Stimulated activated naive CD8-positive, alpha-beta T cell treated with anti-CD3 and anti-CD28 coated beads, Interleukin-15, Interleukin-2, amounts not matched to agents 100 ng/mL and 50 ng/mL, for 24 hours (primary cell): ENCODE data around the gene FBXL7.

Experiments used
- H3K27ac Mint-ChIP-seq: one replicate; pipeline ENCODE4 v1.8.0; 2021; ENCODE audit warnings: mild to moderate bottlenecking, mixed read lengths
- H3K27me3 Mint-ChIP-seq: one replicate; pipeline ENCODE4 v1.8.0; 2021; ENCODE audit warnings: mixed read lengths
- H3K36me3 Mint-ChIP-seq: one replicate; pipeline ENCODE4 v1.8.0; 2021; ENCODE audit warnings: low read depth, mixed read lengths
- H3K4me1 Mint-ChIP-seq: one replicate; pipeline ENCODE4 v1.8.0; 2021; ENCODE audit warnings: low read depth, mixed read lengths
- H3K4me3 Mint-ChIP-seq: one replicate; pipeline ENCODE4 v1.8.0; 2021; ENCODE audit warnings: mild to moderate bottlenecking, mixed read lengths
- H3K9me3 Mint-ChIP-seq: one replicate; pipeline ENCODE4 v1.8.0; 2021; ENCODE audit warnings: mixed read lengths

FBXL7 gene

DNA sequence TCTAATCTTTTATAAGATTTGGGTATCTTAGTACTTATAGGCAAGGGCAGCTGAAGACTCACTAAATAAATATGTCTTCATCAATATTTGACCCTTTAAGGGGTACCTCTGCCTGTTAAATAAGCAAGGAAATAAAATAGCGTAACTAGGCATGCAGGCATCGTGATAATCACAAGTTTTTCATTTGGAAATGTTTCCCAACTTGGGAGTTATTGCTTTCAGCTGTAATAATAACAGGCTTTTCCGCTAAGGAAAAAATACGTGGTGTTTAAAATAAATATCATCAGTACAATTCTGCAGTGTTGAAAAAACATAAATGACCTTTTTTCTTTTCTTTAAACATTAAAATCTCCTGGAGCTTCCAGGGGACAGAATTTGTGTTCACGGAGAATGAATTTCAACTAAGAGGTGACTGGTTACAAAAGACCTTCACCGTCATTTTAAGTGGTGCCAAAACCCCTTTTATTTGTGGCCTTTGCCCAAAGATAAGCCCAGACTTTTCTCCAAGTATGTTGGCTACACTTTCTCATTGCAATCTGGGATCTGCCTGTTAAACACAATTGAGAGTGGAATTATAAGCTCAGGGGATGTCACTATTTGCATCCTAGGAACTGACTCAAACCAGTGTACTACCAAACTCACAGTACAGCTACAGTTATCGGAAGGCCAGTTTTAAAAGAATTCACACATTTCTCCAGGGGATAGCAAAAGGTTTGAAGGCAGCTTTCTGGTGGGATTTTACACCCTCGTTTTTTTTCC lies 218.6 kb downstream of the FBXL7 start:
- Mint-ChIP-seq H3K27ac (no peak overlapping the region), H3K4me1 (no peaks in the 10 kb centered on the region), H3K36me3 (no peaks in the 10 kb centered on the region), H3K4me3 (no peak overlapping the region), H3K27me3 (no peaks in the 10 kb centered on the region), H3K9me3 (peaks cover 3% of the 10 kb centered on the region)

DNA sequence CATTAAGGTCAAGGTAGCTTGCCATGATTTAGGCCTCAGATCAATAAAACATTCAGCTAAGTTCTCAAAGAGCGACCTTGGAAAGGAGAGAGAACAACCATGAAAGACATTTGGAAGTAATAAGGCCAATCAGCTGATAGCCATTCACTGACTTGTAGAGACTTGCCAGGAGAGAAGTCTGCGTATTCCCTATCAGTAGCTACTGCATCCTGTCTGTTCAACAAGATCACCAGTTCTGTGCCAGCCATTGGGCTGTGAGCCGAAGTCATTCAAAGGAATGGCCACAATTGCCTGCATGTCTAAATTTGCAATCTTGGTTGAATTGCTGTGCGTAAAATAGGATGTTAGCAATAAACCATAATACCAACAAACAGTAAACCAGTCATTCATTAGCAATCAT lies 219.8 kb downstream of the FBXL7 start:
- Mint-ChIP-seq H3K4me1 (no peaks in the 10 kb centered on the region), H3K4me3 (no peak overlapping the region), H3K9me3 (peaks cover 3% of the 10 kb centered on the region), H3K27me3 (no peaks in the 10 kb centered on the region), H3K27ac (no peak overlapping the region), H3K36me3 (no peaks in the 10 kb centered on the region)

DNA sequence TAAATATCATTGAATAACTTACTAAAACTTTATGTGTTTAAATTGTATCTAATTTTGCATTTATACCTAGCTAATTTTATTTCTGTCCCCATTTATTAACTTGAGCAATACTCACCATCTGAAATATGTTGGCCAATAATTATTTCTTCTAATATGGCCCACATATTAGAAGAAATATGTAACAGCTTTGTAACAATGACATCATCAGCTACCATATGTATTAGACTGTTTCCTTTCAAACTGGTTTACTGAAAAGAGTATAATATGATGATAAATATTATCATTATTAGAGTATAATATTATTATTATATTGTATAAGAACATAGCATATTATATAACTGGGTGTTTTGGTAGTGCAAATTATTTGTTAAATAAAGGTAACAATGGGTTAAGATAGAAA lies 220.5 kb downstream of the FBXL7 start:
- Mint-ChIP-seq H3K4me1 (no peaks in the 10 kb centered on the region), H3K27me3 (no peaks in the 10 kb centered on the region), H3K36me3 (no peaks in the 10 kb centered on the region), H3K4me3 (no peak overlapping the region), H3K9me3 (peaks cover 11% of the 10 kb centered on the region), H3K27ac (no peak overlapping the region)

DNA sequence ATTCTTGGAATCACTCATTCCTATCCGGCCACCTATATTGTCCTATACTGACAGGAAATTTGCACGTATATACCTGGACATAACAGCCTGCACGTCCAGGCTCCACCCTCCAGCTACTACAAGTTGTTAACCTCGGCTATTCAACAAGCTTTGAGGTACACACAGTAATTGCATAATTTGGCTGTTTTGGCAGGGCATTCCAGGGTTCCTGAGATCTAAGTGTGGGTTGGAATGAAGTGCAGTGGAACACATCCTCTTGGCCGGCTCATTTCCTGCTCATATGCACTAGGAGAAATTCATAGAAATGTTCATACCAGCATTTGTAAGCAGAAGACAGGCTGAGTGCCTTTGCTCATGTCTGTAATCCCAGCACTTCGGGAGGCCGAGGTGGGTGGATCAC lies 222.3 kb downstream of the FBXL7 start:
- H3K36me3 Mint-ChIP-seq, result no peaks in the 10 kb centered on the region
- no peak overlapping the region for H3K27ac Mint-ChIP-seq
- H3K4me3 Mint-ChIP-seq, result no peak overlapping the region
- H3K27me3 Mint-ChIP-seq, result no peaks in the 10 kb centered on the region
- no peaks in the 10 kb centered on the region for H3K4me1 Mint-ChIP-seq
- H3K9me3 Mint-ChIP-seq, result peaks cover 12% of the 10 kb centered on the region

DNA sequence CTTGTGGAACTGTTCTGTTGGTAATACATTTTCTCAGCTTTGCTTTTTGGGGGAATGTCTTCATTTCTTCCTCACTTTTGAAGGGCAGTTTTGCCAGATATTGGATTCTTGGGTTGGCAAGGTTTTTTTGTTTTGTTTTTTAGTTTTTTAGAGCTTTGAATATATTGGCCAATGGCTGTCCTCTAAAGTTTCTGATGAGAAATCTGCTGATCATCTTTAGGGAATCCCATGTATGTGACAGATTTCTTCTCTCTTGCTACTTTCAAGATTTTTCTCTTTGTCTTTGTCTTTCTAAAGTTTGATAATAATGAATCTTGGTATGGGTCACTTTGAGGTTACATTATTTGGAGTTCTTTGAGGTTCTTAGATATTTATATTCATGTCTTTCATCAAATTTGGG lies 227.4 kb downstream of the FBXL7 start:
- H3K9me3 Mint-ChIP-seq, result peaks cover 27% of the 10 kb centered on the region
- no peaks in the 10 kb centered on the region for H3K4me1 Mint-ChIP-seq
- H3K4me3 Mint-ChIP-seq, result no peak overlapping the region
- H3K27ac Mint-ChIP-seq, result no peak overlapping the region
- no peaks in the 10 kb centered on the region for H3K36me3 Mint-ChIP-seq
- H3K27me3 Mint-ChIP-seq, result no peaks in the 10 kb centered on the region

DNA sequence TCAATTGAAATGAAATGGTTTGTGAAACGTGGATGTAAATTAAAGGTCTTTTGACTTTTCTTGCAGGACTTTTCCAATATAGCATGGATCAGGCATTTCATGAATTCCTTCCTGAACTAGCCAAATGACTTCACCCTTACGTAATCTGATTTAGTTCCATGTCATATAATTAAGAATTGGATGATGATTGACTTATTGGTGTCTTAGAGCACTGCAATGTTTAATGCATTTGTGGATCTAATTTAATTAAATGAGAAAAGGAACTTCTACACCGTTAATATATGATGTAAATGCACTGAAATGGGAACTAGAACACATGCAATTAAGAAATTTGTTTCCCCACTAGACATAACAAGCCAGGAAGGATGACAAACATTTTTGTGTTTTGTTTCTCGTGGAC lies 228.8 kb downstream of the FBXL7 start:
- Mint-ChIP-seq H3K9me3 (peaks cover 27% of the 10 kb centered on the region), H3K4me1 (no peaks in the 10 kb centered on the region), H3K36me3 (no peaks in the 10 kb centered on the region), H3K27ac (no peak overlapping the region), H3K27me3 (no peaks in the 10 kb centered on the region), H3K4me3 (no peak overlapping the region)

DNA sequence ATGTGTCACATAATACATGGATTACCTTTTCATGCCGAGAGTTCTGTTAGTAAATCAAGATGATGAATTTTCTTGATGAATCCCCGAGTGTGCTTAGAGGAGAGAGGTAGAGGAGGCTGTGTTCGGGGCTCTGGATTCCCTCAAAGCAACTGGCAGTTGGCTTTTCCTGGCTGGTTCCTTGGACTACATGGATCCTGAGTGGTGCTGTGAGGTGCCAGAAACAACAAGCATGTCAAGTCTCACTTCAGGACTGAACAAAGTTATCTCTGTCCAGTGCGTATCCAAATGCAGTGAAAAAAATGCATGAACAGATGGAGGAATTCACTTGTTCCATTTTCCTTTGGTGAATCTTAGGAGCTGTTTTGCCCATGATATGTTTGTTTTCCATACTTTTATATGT lies 231.7 kb downstream of the FBXL7 start:
- no peaks in the 10 kb centered on the region for H3K27me3 Mint-ChIP-seq
- H3K4me1 Mint-ChIP-seq, result no peaks in the 10 kb centered on the region
- H3K9me3 Mint-ChIP-seq, result peaks cover 28% of the 10 kb centered on the region
- no peaks in the 10 kb centered on the region for H3K36me3 Mint-ChIP-seq
- H3K27ac Mint-ChIP-seq, result no peak overlapping the region
- no peak overlapping the region for H3K4me3 Mint-ChIP-seq

DNA sequence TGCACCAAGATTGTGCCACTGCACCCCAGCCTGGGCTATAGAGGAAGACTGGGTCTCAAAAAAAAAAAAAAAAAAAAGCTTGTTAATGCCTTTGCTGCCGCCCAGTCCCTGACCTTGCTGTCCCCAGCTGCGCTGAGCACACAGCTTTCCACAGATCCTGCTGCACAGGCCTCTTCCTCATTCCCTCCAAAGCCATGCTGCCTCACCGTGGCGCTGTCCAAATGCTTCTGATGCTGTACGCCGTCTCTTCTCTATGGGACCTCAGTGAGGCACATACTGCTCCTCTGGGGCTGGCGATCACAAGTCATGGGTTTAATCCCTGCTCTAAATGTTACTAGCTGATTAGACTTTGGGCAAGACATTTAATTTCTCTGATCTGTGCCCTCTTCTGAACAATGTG lies 234.1 kb downstream of the FBXL7 start:
- Mint-ChIP-seq H3K9me3 (peaks cover 24% of the 10 kb centered on the region), H3K27me3 (no peaks in the 10 kb centered on the region), H3K36me3 (no peaks in the 10 kb centered on the region), H3K27ac (no peak overlapping the region), H3K4me3 (no peak overlapping the region), H3K4me1 (no peaks in the 10 kb centered on the region)

DNA sequence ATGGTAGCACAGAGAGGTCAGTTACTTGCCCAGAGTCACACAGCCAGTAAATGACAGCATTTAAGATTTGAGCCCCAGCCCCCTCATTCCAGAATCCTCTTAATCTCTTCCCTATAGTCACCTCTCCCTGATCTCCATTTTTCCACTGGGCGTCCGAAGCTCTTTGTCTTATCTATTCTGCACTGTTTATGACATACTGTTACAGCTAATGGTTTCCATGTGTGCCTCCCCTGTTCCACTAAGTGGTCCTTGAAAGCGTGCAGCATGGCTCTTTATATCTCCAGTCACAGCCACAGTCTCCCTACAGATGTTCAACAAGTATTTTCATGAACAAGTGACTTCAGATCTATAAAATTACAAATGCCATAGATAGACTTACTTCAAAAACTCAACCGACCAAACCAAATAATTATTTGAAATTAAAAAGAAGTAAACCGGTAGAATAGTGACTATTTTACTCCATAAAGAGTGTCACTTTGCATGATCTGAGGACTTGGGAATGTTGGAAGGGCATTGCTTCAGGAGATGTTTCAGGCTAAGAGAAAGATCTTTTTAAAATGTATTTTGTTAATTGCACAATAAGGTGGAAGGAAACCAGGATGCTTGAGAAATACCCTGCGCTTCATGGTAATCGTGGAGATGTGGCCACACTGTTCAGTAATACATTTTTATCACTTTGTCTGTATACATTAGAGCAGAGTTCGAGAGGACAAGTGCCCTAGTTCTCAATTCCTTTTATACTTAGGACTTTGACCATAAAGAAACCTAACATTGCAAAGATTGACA lies 237.2 kb downstream of the FBXL7 start:
- H3K36me3 Mint-ChIP-seq, result no peaks in the 10 kb centered on the region
- H3K4me1 Mint-ChIP-seq, result no peaks in the 10 kb centered on the region
- H3K27ac Mint-ChIP-seq, result no peak overlapping the region
- no peak overlapping the region for H3K4me3 Mint-ChIP-seq
- no peaks in the 10 kb centered on the region for H3K27me3 Mint-ChIP-seq
- H3K9me3 Mint-ChIP-seq, result peaks cover 13% of the 10 kb centered on the region

DNA sequence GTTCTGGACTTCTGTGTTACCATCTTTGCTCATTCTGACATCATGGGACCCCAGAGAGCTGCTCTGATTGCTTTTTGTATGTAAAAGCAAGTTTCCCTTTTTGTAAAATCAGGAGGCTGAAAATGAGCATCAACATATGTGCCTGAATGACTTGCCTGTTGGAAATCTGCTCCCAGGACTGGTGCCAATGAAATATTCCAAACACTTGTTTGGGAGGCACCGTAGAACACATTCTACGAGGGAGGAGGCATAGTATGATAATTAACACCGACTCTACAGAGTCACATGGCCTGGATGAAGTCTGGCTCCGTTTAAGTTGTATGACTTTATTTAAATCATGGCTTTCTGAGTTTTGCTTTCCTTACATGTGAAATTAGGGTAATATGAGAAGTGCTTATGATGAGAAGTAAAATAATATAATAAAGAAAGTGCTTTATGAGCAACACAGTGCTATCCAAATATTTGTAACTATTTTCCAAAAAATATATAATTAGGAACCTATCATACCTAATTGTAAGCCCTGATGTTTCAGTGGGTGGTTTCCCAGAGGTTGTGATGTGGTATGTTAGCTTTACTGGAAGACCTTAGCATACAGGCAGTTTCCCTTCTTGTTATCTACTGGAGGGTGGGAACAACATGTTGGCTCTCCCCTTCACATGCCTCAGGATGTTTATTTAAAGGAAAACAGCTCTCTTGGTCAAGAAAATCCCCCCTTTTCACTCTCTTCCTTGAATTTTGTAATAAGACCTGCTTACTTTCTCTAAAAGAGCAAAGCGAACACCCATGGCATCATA lies 238.1 kb downstream of the FBXL7 start:
- Mint-ChIP-seq H3K9me3 (peaks cover 18% of the 10 kb centered on the region), H3K36me3 (no peaks in the 10 kb centered on the region), H3K27ac (no peak overlapping the region), H3K4me1 (no peaks in the 10 kb centered on the region), H3K4me3 (no peak overlapping the region), H3K27me3 (no peaks in the 10 kb centered on the region)

DNA sequence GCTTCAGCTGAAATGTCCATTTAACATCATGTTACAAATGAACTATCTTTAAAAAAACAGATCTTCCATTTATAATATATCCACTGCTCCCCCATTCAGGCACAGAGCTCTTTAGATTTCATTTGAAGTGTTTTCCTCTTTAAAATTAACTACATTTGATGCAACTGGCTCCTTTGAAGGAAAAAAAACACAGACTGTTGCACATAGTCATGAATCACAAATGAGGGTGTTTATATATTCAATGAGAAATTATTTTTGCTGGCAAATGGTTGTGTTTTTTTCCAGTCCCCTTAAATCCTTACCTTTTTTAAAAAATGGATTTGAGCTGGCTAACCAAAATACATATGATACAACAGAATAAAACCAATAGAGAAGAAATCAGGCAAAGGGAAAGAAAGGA lies 240.4 kb downstream of the FBXL7 start:
- H3K36me3 Mint-ChIP-seq, result no peaks in the 10 kb centered on the region
- H3K4me3 Mint-ChIP-seq, result no peak overlapping the region

DNA sequence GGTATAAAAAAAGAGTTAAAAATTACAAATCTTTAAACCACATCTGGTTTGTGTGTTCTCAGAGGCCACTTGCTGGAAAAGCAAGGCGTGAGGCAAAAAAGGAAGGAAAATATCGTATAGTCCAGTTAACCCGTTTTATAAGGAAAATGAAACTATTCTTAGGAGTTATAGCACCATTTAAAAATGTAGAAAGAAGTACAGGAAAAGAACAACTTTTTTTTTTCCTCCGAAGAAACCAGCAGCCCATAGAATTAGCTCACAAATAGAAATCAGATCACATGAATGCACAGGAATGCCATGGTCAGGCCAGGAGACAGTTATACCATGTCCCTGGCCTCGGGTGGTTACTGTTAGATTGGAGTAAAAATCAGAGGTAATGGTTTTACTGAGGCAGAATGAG lies 241.6 kb downstream of the FBXL7 start:
- H3K9me3 Mint-ChIP-seq, result peaks cover 15% of the 10 kb centered on the region
- H3K27ac Mint-ChIP-seq, result no peak overlapping the region
- H3K4me1 Mint-ChIP-seq, result no peaks in the 10 kb centered on the region
- H3K4me3 Mint-ChIP-seq, result no peak overlapping the region
- no peaks in the 10 kb centered on the region for H3K27me3 Mint-ChIP-seq
- H3K36me3 Mint-ChIP-seq, result no peaks in the 10 kb centered on the region

More for the DNA sequence above, 240.4 kb downstream of the FBXL7 start:
- peaks cover 18% of the 10 kb centered on the region for H3K9me3 Mint-ChIP-seq
- H3K4me1 Mint-ChIP-seq, result no peaks in the 10 kb centered on the region
- no peak overlapping the region for H3K27ac Mint-ChIP-seq
- no peaks in the 10 kb centered on the region for H3K27me3 Mint-ChIP-seq

DNA sequence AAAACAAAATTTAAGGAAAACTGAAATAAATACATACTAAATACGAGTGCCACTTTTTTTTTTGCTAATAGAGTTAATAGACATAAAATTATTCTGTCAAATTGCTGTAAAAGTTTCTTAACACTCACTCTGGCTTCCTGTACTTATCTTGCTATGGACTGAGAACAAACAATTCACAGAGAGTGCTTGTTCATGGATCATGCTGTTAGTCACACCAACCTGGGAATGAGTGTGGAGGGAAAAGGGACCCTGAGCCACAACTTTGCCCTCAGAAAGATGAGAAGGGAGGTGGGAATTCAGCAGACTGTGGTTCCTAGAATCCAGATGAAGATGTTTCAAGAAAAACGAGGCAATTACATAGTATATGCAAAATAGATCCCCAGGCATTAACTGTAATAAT lies 246.9 kb downstream of the FBXL7 start:
- Mint-ChIP-seq H3K27me3 (no peaks in the 10 kb centered on the region), H3K4me3 (no peak overlapping the region), H3K4me1 (no peaks in the 10 kb centered on the region), H3K9me3 (peaks cover 22% of the 10 kb centered on the region), H3K36me3 (no peaks in the 10 kb centered on the region), H3K27ac (no peak overlapping the region)

DNA sequence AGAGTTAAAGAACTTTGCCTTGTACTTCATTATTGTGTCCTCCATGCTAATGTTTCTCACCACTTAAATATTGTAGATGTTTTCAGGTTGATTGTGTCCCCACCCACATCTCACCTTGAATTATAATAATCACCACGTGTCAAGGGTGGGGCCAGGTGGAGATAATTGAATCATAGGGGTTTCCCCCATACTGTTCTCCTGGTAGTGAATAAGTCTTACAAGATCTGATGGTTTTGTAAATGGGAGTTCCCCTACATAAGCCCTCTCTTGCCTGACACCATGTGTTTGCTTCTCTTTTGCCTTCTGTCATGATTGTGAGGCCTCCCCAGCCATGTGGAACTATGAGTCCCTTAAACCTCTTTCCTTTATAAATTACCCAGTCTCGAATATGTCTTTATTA lies 248.3 kb downstream of the FBXL7 start:
- Mint-ChIP-seq H3K27me3 (no peaks in the 10 kb centered on the region), H3K4me1 (no peaks in the 10 kb centered on the region), H3K4me3 (no peak overlapping the region), H3K36me3 (no peaks in the 10 kb centered on the region), H3K9me3 (peaks cover 21% of the 10 kb centered on the region), H3K27ac (no peak overlapping the region)

DNA sequence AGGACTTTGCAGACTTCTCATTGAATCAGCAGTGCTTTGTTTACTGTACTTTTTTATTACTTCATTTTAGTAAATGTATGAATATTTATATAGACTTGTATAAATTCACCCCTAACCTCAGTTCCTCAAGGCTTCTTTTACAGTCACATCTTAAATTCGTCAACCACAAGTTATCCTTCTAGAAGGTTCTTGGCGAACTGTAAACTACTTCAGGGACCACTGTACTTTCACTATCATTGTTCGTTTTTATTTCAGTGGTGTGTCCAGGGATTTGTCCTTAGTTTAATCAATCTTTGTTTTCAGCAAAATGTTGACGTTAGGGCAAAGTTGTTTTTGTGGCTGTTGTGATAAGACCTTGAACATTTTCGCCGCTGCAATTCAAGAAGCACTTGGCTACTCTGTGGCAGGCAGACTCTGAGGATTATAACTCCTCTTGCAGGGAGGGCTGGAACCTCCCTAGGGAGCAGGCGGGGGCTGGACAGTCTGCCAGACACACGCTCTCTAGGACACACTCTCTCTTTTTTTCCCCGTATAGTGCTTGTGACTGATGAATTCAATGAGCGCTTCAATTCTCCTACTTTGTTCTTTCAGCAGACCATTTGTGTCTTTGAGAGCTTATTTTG lies 252.8 kb downstream of the FBXL7 start:
- H3K36me3 Mint-ChIP-seq, result no peaks in the 10 kb centered on the region
- no peaks in the 10 kb centered on the region for H3K27me3 Mint-ChIP-seq
- H3K27ac Mint-ChIP-seq, result no peak overlapping the region
- no peaks in the 10 kb centered on the region for H3K4me1 Mint-ChIP-seq
- H3K4me3 Mint-ChIP-seq, result no peak overlapping the region
- peaks cover 15% of the 10 kb centered on the region for H3K9me3 Mint-ChIP-seq
